Inferior parietal cortex (tissue), 1 donor: ENCODE results near the gene SYT14.
"Not testable (repeated sequence)": the region's sequence is repeated elsewhere in the genome, so short reads cannot be mapped to it uniquely, and the experiment has no call there.

Source experiments
- DNase-seq: peaks from one replicate; pipeline ENCODE4 v3.0.0-alpha.2; 2016; ENCODE audit errors: extremely low spot score

SYT14 gene

GRCh38 chr1:209936125-209936524 is 1.9 kb upstream of the SYT14 start:
- DNase-seq: no peak

GRCh38 chr1:209945377-209945776 is 7.4 kb downstream of the SYT14 start:
- no peak for DNase-seq

- DNase-seq: no peak
These were observed 10.1 kb downstream of the SYT14 start for GRCh38 chr1:209948155-209948554.

GRCh38 chr1:209956116-209956515 is 18.1 kb downstream of the SYT14 start:
- DNase-seq: no peak

GRCh38 chr1:209959623-209960022 is 21.6 kb downstream of the SYT14 start:
- no peak for DNase-seq

- DNase-seq: no peak
These were observed 22.9 kb downstream of the SYT14 start for GRCh38 chr1:209960926-209961325.

- no peak for DNase-seq
These were observed 24.4 kb downstream of the SYT14 start for GRCh38 chr1:209962388-209962787.

GRCh38 chr1:209962856-209963255 is 24.8 kb downstream of the SYT14 start:
- DNase-seq: no peak

- DNase-seq: no peak
These were observed 28.0 kb downstream of the SYT14 start for GRCh38 chr1:209965996-209966395.

- not testable (repeated sequence) for DNase-seq
These were observed 40.7 kb downstream of the SYT14 start for GRCh38 chr1:209978721-209979120.

GRCh38 chr1:209983953-209984352 is 45.9 kb downstream of the SYT14 start:
- no peak for DNase-seq

GRCh38 chr1:209985002-209985401 is 47.0 kb downstream of the SYT14 start:
- DNase-seq: no peak

GRCh38 chr1:209988706-209989105 is 50.7 kb downstream of the SYT14 start:
- no peak for DNase-seq

GRCh38 chr1:209989525-209989924 is 51.5 kb downstream of the SYT14 start:
- peak; percentile 45 for DNase-seq

- DNase-seq: no peak
These were observed 55.2 kb downstream of the SYT14 start for GRCh38 chr1:209993061-209993830.

- no peak for DNase-seq
These were observed 58.3 kb downstream of the SYT14 start for GRCh38 chr1:209996348-209996747.

GRCh38 chr1:209999005-209999404 is 61.0 kb downstream of the SYT14 start:
- no peak for DNase-seq

- DNase-seq: no peak
These were observed 63.7 kb downstream of the SYT14 start for GRCh38 chr1:210001751-210002150.

GRCh38 chr1:210003501-210003900 is 65.5 kb downstream of the SYT14 start:
- DNase-seq: no peak

GRCh38 chr1:210010161-210010560 is 72.1 kb downstream of the SYT14 start:
- no peak for DNase-seq

- no peak for DNase-seq
These were observed 83.3 kb downstream of the SYT14 start for GRCh38 chr1:210021145-210021860.

GRCh38 chr1:210022044-210022443 is 84.0 kb downstream of the SYT14 start:
- no peak for DNase-seq

GRCh38 chr1:210024282-210024681 is 86.3 kb downstream of the SYT14 start:
- no peak for DNase-seq
